Esophagus squamous epithelium (tissue), 4 donors: ENCODE results near the gene SPATA13.

Source experiments
- POLR2A ChIP-seq, 4 donors: fragments of 450-650 bp; IDR thresholded peaks; one replicate each; pipeline ENCODE4 v1.6.1; 2017; ENCODE audit warnings: antibody characterized with exemption in 4 of 4, mild to moderate bottlenecking in 4 of 4, moderate library complexity in 3 of 4
- TF ChIP-seq, protein P1 (sequence below), 6 experiments: fragments of 450-650 bp in 4 of 6; fragments of 200-600 bp in 2 of 6; sonication (generic) in 2 of 6; IDR thresholded peaks; one replicate each; pipeline ENCODE4 v1.5.1; 2016 to 2019; ENCODE audit warnings: antibody characterized with exemption in 6 of 6, mild to moderate bottlenecking in 4 of 6, moderate library complexity in 4 of 6

DNA sequence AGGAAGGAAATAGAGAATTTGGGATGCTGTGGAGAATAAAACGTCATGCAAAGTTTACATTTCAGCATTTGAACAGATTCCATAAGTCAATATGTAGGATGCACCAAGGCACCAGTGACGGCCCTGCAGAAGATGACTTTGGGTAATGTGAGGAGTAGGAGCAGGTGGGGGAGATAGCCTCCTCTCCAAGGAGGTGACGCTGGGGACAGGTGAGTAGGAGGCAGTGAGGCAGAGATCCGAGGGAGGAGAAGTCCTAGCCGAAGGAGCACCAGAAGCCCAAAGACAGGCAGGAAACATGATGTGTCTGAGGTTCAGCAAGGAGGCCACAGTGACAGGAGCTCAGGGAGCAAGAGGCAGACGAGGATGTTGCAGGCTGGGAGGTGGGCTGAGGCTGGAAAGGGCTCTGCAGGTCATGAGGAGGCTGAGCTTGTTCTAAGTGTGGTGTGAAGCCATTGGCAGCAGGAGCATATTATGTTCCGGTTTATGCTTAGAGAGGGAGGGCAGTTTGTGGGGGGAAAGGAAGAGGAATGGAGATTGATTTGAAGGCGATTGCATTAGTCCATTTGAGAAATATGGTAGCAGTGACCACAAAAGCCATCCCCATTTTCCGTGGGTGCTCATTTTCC, 93.1 kb downstream of the SPATA13 start:
- TF ChIP-seq, protein P1, sequence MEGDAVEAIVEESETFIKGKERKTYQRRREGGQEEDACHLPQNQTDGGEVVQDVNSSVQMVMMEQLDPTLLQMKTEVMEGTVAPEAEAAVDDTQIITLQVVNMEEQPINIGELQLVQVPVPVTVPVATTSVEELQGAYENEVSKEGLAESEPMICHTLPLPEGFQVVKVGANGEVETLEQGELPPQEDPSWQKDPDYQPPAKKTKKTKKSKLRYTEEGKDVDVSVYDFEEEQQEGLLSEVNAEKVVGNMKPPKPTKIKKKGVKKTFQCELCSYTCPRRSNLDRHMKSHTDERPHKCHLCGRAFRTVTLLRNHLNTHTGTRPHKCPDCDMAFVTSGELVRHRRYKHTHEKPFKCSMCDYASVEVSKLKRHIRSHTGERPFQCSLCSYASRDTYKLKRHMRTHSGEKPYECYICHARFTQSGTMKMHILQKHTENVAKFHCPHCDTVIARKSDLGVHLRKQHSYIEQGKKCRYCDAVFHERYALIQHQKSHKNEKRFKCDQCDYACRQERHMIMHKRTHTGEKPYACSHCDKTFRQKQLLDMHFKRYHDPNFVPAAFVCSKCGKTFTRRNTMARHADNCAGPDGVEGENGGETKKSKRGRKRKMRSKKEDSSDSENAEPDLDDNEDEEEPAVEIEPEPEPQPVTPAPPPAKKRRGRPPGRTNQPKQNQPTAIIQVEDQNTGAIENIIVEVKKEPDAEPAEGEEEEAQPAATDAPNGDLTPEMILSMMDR (IDR thresholded peaks at IDR 0.05) = no peak
- no peak for TF ChIP-seq POLR2A (IDR thresholded peaks at IDR 0.05)
